Measurements from ENCODE around the gene NRP2.
A peak's percentile ranks its signal among the peaks of the same experiment; 100 is the strongest.

The NRP2 gene

GRCh38 chr2:205682239-205682970 lies at the start of gene NRP2:
Gene NRP2 (plus strand): TSS chr2:205682501. CDS start chr2:205683291, 790 bp downstream.
- DNase-seq = peak; percentile 54 to 67

- DNase-seq = no peak
Observed at GRCh38 chr2:205633994-205634393, 48.3 kb upstream of the NRP2 start.

DNA sequence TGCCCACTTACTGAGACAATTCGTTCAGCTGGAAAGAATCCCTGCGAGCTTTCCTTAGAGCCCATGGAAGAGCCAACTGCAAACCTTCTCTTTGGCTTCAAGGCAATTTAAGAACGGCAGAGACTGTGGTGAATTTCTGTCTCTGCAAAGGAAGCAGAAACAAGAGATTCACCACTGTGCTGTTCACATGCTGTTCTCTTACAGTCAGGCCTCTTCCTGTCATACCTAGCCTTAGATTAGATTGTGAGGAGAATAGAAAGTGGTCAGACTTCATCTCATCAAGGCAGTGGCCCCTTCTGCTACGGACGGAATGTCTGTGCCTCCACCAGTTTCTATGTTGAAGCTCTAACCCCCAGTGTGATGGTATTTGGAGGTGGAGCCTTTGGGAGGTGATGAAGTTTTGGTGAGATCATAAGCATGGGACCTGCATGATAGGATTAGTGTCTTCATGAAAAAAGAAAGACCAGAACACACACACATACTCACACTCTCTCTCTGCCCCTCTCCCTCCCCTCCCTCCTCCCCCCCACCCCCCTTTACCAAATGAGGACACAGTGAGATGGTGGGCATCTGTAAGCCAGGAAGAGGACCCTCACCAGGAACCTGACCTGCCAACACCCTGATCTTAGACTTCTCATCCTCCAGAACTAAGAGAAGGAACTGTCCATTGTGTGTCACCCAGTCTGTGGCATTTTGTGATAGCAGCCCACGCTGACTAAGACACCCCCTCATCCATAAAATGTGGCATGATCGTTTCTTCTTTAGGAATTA lies 45.6 kb upstream of the NRP2 start:
- DNase-seq = no peak

DNA sequence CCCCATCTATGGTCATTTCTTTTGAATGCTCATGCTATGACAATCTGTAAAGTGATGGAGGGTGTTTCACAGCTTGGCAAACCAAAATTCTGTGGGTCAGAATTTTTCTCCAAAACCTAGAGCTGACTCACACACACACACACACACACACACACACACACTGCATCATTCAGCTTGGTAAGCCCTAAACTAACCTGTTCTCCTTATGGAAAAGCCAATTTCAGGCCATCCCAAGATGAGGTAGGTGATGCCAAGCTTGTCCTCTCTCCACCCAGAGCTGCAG lies 45.0 kb upstream of the NRP2 start:
- no peak for DNase-seq

- no peak for DNase-seq
Observed at GRCh38 chr2:205637779-205638503, 44.4 kb upstream of the NRP2 start.

DNA sequence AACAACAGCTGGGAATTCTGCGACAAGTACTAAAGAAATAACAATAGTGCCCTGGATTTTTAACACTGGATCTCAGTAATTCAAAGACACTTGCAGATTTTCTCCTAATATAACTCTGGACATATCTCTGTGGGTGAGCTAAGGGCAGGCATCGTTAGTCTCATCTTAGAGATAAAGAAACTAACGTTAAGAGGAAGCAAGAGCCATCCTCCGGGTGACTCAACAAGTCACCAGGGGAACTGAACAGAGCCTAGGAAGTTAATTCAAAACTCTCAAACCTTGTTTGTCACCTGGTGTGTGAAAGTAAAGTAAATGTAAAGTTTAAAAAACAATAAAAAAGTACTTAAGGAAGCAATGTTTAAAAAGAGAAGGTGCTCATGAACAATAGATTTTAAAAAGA lies 41.6 kb upstream of the NRP2 start:
- no peak for DNase-seq

DNA sequence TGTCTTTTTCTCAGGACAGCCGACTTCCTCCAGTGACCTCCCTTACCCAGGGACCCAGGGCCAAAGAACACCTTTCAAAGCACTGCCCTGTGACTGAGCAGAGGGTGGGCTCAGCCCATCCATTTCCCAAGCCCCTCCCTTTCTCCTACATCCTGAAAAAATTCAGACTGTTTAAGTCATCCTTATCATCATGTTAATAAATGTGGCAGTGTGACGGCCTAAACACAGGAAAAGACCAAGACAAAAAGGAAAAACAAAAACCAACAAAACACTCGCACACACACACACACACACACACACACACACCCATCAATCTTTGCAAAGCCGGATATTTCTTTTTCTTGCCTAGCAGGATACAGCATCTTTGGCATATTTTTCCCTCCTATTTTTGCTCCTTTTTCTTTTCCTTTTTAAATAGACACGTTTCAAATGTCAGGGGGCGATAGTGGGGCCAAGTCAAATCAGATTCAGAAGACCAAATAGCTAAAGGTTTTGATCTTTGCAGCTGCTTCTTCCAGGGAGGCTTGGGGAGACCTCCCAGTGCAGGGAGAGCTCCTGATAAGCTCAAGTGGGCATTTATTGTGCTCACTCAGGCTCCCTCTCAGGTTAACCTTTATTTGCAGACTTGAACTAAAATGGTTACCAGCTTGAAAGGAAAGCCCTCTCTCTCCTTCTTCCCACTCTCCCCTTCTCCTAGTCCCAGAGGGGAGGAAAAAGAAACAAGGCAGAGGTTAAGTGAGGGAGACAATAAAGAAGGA lies 39.5 kb upstream of the NRP2 start:
- DNase-seq = no peak

- no peak for DNase-seq
Observed at GRCh38 chr2:205643391-205643885, 38.9 kb upstream of the NRP2 start.

- no peak for DNase-seq
Observed at GRCh38 chr2:205644018-205644417, 38.3 kb upstream of the NRP2 start.

- DNase-seq = no peak
Observed at GRCh38 chr2:205646680-205647079, 35.6 kb upstream of the NRP2 start.

DNA sequence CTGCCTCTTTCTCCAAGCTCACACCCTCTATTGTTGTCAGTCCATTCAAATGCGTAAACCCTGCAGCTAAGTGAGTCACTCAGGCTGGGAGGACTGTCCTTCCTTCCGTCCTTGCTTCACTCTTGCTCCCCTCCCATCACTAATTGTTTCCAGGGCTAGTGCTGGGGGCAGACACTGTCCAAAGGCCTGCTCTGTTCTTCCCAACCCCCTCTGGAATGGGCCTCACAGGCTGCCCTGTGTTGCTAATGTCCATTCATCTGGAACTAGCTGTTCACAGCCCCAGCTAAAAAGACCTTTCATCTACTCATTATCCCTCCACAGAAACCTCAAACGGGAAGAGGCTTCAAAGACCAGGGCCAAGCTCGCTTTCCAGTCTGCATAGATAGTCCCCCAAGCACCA lies 31.9 kb upstream of the NRP2 start:
- no peak for DNase-seq

DNA sequence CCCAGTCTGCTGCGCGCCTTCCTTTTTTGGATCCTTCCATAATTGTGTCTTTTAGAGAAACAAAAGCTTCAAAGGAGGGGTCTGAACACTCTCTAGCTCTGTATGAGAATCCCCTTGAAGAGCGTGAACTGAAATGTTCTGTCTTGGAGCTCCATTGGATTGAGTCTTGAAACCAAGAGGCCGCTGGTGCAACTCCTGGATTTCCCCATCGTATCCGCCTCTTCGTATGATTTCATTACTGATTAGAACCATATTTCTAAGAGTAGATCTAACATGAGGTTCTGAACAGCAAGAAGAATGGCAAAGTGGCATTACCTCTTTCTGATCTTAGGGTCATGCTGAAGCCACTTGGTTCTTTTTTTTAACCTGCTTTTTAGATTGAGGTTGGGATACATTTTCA lies 31.4 kb upstream of the NRP2 start:
- no peak for DNase-seq

DNA sequence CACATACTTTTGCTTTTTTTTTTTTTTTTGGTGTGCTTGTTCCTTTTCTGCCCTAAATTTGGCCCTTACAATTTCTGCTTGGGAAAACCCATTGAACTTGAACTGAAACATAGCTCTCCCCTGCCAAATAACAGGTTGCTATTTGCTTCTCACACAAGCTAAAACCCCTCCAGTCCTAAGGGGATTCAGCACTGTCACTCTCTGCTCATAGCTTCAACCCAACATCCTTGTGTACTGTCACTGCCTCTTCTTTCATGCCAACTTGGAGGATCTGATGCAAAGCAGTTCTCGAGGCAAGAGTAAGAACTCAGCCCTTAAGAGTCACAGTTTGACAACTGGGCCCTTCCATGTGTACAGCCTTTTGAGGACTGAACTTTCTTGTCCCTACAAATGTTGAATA lies 30.6 kb upstream of the NRP2 start:
- no peak for DNase-seq

DNA sequence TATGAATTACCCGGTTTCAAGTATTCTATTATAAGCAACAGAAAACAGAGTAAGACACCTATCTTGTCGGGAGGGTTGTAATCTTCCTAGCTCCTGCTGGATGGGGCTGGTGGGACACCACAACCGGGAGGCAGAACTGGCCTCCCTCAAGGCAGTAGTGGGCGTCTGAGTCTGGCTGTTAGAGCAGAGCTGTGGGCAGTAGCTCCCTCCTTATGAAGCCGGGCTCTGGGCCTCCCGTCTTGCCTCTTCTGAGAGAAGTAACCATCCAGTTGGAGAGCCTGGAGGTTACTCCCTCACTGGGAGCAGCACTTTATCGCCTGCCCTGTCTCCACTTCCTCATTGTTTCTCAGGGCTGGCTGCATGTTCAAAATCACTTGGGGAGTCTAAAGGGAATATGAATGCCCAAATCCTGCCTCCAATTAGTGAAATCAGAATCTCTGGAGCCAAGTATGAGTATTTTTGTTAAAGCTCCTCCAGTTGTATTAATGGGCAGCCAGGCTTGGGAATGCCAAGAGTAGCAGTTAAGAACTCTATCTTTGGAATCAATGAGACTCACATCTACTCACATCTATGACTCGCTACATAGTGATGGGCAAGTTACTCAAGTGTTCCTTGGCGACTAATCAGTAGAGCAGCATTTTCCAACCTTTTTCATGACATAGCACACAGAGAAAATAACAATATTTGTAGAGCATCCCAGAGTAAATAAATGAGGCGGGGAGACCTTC lies 27.3 kb upstream of the NRP2 start:
- no peak for DNase-seq

- no peak for DNase-seq
Observed at GRCh38 chr2:205655779-205656456, 26.4 kb upstream of the NRP2 start.

- DNase-seq = no peak
Observed at GRCh38 chr2:205656461-205656860, 25.8 kb upstream of the NRP2 start.

GRCh38 chr2:205656941-205657340 lies 25.4 kb upstream of the NRP2 start:
- DNase-seq = no peak

DNA sequence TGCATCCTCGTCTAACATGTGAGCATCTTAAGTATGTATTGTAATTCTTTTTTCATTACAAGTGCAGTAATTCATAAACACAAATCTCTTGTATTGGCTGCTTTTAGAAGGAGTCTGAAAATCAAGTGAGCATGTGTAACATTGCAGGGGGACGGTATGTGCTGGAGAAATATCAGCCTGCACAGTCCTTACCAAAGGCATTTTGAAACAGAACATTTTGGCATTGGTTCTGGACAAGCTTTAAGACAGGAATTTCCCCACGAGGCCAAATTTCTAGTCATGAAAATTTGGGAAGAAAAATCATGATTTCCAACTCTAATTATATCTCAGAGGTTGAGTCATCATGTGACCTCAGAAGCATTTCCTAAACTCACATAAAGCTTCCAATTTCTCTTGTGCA lies 24.7 kb upstream of the NRP2 start:
- no peak for DNase-seq

GRCh38 chr2:205658068-205658467 lies 24.2 kb upstream of the NRP2 start:
- no peak for DNase-seq

DNA sequence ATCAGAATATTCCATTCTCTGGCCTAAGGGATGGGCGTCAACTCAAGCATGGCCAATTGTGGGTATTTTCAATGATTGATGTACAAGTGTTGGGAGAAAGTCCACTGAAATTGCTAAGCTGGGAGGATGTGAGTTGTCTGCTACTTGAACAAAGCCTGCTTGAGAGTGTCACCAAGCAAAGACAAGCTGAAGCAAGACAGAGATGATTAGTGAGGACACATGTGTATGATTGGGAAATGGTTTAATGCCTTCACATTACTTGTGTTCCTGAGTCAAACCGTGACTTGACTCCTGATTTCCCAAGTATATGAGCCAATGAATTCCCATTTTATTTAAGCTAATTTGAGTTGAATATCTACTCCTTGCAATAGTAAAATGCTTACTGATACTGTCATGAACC lies 23.7 kb upstream of the NRP2 start:
- no peak for DNase-seq

DNA sequence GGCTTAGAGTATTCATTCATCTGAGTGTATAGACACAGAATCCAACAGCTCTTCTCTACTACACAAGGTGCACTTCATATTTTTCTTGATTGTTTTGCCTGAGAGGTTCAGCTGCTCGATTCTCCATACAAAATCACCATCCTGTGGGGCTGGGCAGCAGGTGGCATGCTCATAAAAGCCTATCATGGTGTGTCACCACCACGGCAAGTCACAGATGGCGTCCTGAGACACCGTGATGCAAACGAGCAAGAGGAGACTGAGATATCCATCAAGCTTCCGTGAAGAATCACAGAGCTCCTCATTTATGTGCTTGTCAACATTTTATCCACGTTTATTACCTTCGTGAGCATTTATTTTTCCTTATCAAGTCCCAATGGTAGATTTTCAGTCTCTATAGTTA lies 22.4 kb upstream of the NRP2 start:
- peak; percentile 14 to 60 for DNase-seq

Data from SHP77 (cell line).